WTC11 (cell line): ENCODE results near the gene SRCIN1.

Source experiments
- ELF4 ChIP-seq: sonication (generic); formaldehyde crosslinking; IDR thresholded peaks from 2 replicates; pipeline ENCODE4 v1.8.1; 2022; ENCODE audit warnings: low read depth, mild to moderate bottlenecking, moderate library complexity, missing genetic modification reagents
- GABPB1 ChIP-seq: sonication (generic); formaldehyde crosslinking; IDR thresholded peaks from 2 replicates; pipeline ENCODE4 v1.8.1; 2023; ENCODE audit warnings: mild to moderate bottlenecking, missing genetic modification reagents
- JUN ChIP-seq: sonication (generic); formaldehyde crosslinking; IDR thresholded peaks from 2 replicates; pipeline ENCODE4 v1.8.0; 2023; ENCODE audit warnings: mild to moderate bottlenecking, missing genetic modification reagents
- RELA ChIP-seq: sonication (generic); formaldehyde crosslinking; IDR thresholded peaks from 2 replicates; pipeline ENCODE4 v1.8.1; 2022; ENCODE audit warnings: missing genetic modification reagents, mild to moderate bottlenecking, borderline replicate concordance
- SP1 ChIP-seq: sonication (generic); formaldehyde crosslinking; conservative IDR thresholded peaks from 2 replicates; pipeline ENCODE4 v1.8.1; 2022; ENCODE audit warnings: missing genetic modification reagents
- ZNF671 ChIP-seq: fragments of 250-450 bp; sonication (Bioruptor Pico); IDR thresholded peaks from 2 replicates; pipeline ENCODE4 v1.8.0; 2021; ENCODE audit warnings: mild to moderate bottlenecking
- TF ChIP-seq, protein P1 (sequence below): sonication (generic); formaldehyde crosslinking; IDR thresholded peaks from 2 replicates; pipeline ENCODE4 v1.8.0; 2023; ENCODE audit warnings: mild to moderate bottlenecking, missing genetic modification reagents
- TF ChIP-seq, protein P2 (sequence below): sonication (generic); formaldehyde crosslinking; IDR thresholded peaks from 2 replicates; pipeline ENCODE4 v1.8.1; 2023; ENCODE audit warnings: mild to moderate bottlenecking, missing genetic modification reagents, moderate library complexity
- TF ChIP-seq, protein P3 (sequence below): sonication (generic); formaldehyde crosslinking; IDR thresholded peaks from 2 replicates; pipeline ENCODE4 v1.8.0; 2023; ENCODE audit warnings: missing genetic modification reagents
- TF ChIP-seq, protein P4 (sequence below): sonication (generic); formaldehyde crosslinking; IDR thresholded peaks from 2 replicates; pipeline ENCODE4 v1.8.0; 2022; ENCODE audit warnings: mild to moderate bottlenecking, missing genetic modification reagents
- TF ChIP-seq, protein P5 (sequence below): fragments of 200-600 bp; IDR thresholded peaks from 2 replicates; pipeline ENCODE4 v1.8.0; 2022; ENCODE audit warnings: antibody characterized with exemption
- TF ChIP-seq, protein P6 (sequence below): sonication (generic); formaldehyde crosslinking; IDR thresholded peaks from 2 replicates; pipeline ENCODE4 v1.8.1; 2022; ENCODE audit warnings: missing genetic modification reagents, borderline replicate concordance
- TF ChIP-seq, protein P7 (sequence below): sonication (generic); formaldehyde crosslinking; IDR thresholded peaks from 2 replicates; pipeline ENCODE4 v1.8.0; 2022; ENCODE audit warnings: mild to moderate bottlenecking, missing genetic modification reagents
- TF ChIP-seq, protein P8 (sequence below): sonication (generic); formaldehyde crosslinking; IDR thresholded peaks from 2 replicates; pipeline ENCODE4 v1.8.0; 2022; ENCODE audit warnings: mild to moderate bottlenecking, missing genetic modification reagents

DNA sequence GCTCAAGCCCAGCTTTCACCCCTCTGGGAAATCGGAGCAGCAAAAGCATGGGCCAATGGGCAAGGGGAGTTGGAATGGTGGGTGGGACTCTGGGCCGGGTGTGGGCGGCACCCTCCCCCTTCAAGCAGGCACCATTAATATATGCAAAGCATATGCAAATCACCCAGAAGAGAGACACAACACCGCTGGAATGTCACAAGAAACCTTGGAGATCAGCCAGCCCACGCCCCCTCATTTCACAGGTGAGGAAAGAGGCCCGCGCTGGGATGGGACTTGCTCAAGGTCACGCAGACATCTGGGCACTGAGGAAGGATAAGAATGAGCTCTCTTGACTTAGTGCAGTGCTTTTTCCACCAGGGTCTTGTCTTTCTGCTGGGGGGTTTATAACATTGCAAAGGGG lies 4.8 kb downstream of the SRCIN1 start:
- no peak for TF ChIP-seq ZNF671 (CRISPR knock-in tag)
- TF ChIP-seq, protein P1, sequence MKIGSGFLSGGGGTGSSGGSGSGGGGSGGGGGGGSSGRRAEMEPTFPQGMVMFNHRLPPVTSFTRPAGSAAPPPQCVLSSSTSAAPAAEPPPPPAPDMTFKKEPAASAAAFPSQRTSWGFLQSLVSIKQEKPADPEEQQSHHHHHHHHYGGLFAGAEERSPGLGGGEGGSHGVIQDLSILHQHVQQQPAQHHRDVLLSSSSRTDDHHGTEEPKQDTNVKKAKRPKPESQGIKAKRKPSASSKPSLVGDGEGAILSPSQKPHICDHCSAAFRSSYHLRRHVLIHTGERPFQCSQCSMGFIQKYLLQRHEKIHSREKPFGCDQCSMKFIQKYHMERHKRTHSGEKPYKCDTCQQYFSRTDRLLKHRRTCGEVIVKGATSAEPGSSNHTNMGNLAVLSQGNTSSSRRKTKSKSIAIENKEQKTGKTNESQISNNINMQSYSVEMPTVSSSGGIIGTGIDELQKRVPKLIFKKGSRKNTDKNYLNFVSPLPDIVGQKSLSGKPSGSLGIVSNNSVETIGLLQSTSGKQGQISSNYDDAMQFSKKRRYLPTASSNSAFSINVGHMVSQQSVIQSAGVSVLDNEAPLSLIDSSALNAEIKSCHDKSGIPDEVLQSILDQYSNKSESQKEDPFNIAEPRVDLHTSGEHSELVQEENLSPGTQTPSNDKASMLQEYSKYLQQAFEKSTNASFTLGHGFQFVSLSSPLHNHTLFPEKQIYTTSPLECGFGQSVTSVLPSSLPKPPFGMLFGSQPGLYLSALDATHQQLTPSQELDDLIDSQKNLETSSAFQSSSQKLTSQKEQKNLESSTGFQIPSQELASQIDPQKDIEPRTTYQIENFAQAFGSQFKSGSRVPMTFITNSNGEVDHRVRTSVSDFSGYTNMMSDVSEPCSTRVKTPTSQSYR (CRISPR knock-in tag): no peak
- TF ChIP-seq, protein P2, sequence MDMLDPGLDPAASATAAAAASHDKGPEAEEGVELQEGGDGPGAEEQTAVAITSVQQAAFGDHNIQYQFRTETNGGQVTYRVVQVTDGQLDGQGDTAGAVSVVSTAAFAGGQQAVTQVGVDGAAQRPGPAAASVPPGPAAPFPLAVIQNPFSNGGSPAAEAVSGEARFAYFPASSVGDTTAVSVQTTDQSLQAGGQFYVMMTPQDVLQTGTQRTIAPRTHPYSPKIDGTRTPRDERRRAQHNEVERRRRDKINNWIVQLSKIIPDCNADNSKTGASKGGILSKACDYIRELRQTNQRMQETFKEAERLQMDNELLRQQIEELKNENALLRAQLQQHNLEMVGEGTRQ (CRISPR knock-in tag): no peak
- TF ChIP-seq, protein P3, sequence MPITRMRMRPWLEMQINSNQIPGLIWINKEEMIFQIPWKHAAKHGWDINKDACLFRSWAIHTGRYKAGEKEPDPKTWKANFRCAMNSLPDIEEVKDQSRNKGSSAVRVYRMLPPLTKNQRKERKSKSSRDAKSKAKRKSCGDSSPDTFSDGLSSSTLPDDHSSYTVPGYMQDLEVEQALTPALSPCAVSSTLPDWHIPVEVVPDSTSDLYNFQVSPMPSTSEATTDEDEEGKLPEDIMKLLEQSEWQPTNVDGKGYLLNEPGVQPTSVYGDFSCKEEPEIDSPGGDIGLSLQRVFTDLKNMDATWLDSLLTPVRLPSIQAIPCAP (CRISPR knock-in tag): no peak
- no peak for TF ChIP-seq JUN
- TF ChIP-seq ELF4 (CRISPR knock-in tag): no peak
- TF ChIP-seq, protein P4, sequence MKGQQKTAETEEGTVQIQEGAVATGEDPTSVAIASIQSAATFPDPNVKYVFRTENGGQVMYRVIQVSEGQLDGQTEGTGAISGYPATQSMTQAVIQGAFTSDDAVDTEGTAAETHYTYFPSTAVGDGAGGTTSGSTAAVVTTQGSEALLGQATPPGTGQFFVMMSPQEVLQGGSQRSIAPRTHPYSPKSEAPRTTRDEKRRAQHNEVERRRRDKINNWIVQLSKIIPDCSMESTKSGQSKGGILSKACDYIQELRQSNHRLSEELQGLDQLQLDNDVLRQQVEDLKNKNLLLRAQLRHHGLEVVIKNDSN: no peak
- TF ChIP-seq, protein P5, sequence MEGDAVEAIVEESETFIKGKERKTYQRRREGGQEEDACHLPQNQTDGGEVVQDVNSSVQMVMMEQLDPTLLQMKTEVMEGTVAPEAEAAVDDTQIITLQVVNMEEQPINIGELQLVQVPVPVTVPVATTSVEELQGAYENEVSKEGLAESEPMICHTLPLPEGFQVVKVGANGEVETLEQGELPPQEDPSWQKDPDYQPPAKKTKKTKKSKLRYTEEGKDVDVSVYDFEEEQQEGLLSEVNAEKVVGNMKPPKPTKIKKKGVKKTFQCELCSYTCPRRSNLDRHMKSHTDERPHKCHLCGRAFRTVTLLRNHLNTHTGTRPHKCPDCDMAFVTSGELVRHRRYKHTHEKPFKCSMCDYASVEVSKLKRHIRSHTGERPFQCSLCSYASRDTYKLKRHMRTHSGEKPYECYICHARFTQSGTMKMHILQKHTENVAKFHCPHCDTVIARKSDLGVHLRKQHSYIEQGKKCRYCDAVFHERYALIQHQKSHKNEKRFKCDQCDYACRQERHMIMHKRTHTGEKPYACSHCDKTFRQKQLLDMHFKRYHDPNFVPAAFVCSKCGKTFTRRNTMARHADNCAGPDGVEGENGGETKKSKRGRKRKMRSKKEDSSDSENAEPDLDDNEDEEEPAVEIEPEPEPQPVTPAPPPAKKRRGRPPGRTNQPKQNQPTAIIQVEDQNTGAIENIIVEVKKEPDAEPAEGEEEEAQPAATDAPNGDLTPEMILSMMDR: no peak
- TF ChIP-seq, protein P6, sequence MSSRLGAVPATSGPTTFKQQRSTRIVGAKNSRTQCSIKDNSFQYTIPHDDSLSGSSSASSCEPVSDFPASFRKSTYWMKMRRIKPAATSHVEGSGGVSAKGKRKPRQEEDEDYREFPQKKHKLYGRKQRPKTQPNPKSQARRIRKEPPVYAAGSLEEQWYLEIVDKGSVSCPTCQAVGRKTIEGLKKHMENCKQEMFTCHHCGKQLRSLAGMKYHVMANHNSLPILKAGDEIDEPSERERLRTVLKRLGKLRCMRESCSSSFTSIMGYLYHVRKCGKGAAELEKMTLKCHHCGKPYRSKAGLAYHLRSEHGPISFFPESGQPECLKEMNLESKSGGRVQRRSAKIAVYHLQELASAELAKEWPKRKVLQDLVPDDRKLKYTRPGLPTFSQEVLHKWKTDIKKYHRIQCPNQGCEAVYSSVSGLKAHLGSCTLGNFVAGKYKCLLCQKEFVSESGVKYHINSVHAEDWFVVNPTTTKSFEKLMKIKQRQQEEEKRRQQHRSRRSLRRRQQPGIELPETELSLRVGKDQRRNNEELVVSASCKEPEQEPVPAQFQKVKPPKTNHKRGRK (CRISPR knock-in tag): no peak
- TF ChIP-seq GABPB1: no peak
- TF ChIP-seq, protein P7, sequence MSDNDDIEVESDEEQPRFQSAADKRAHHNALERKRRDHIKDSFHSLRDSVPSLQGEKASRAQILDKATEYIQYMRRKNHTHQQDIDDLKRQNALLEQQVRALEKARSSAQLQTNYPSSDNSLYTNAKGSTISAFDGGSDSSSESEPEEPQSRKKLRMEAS (CRISPR knock-in tag): no peak
- TF ChIP-seq, protein P8, sequence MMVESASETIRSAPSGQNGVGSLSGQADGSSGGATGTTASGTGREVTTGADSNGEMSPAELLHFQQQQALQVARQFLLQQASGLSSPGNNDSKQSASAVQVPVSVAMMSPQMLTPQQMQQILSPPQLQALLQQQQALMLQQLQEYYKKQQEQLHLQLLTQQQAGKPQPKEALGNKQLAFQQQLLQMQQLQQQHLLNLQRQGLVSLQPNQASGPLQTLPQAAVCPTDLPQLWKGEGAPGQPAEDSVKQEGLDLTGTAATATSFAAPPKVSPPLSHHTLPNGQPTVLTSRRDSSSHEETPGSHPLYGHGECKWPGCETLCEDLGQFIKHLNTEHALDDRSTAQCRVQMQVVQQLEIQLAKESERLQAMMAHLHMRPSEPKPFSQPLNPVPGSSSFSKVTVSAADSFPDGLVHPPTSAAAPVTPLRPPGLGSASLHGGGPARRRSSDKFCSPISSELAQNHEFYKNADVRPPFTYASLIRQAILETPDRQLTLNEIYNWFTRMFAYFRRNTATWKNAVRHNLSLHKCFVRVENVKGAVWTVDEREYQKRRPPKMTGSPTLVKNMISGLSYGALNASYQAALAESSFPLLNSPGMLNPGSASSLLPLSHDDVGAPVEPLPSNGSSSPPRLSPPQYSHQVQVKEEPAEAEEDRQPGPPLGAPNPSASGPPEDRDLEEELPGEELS: no peak
- no peak for TF ChIP-seq RELA (CRISPR knock-in tag)
- no peak for TF ChIP-seq SP1 (CRISPR knock-in tag)
